GM12892 (cell line): ENCODE data around the gene TCEANC.

Experiments
- POLR2A ChIP-seq: IDR thresholded peaks from 2 replicates; pipeline ENCODE4 v1.6.1; 2011; ENCODE audit warnings: low read depth, low read length, control low read depth
- POLR2AphosphoS5 ChIP-seq: IDR thresholded peaks from 2 replicates; pipeline ENCODE4 v1.6.1; 2011; ENCODE audit warnings: low read depth, low read length, control low read depth
- TAF1 ChIP-seq: IDR thresholded peaks from 2 replicates; pipeline ENCODE4 v1.6.1; 2011; ENCODE audit warnings: low read depth, mild to moderate bottlenecking, control low read depth, low read length, borderline replicate concordance

DNA sequence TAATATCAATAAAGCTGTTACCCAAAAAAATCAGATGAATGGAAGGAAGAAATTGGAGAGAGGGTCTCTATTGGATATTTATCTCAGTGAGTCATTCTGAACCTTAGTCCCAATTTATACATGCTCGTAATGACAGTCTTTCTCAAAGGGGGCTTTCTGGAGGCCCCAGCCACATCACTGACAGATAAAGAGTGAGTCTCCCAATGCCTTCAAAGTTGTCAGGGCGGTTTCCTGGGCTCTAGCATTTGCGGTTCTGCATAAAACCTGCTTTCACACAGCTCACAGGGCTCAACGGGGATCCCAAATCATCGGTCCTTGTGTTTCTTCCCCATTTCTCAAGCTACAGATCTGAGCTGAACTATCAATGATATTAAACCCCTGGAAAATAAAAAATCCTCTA is 17.3 kb downstream of the TCEANC start:
- TF ChIP-seq POLR2A (no peak), TAF1 (no peak), POLR2AphosphoS5 (no peak)
